HepG2 (cell line): ENCODE results near the gene RAD51D. TPM values are rescaled to one million over a fixed set of nuclear protein-coding genes. Genes with fewer than 3 reads are reported as not detected.

ENCODE experiments used
- ATF7-NPFF ChIP-seq: sonication (generic); formaldehyde crosslinking; IDR thresholded peaks from 2 replicates; pipeline ENCODE4 v1.8.1; 2023; ENCODE audit warnings: mild to moderate bottlenecking, low read depth, missing genetic modification reagents, moderate library complexity
- CREB1 ChIP-seq, 2 experiments: fragments of 450-650 bp in 1 of 2; IDR thresholded peaks; 2 replicates each; pipeline ENCODE4 v1.6.1; 2016 to 2017; ENCODE audit warnings: control low read depth in 1 of 2, mild to moderate bottlenecking in 1 of 2, missing compliant biosample characterization in 1 of 2, missing genetic modification characterization in 1 of 2
- GRHL1 ChIP-seq: sonication (generic); formaldehyde crosslinking; conservative IDR thresholded peaks from 2 replicates; pipeline ENCODE4 v1.8.0; 2022; ENCODE audit warnings: missing genetic modification reagents
- HMGA1 ChIP-seq: sonication (generic); formaldehyde crosslinking; conservative IDR thresholded peaks from 2 replicates; pipeline ENCODE4 v1.4.0; 2020; ENCODE audit warnings: missing genetic modification reagents
- MTA1 ChIP-seq: sonication (generic); formaldehyde crosslinking; IDR thresholded peaks from 2 replicates; pipeline ENCODE4 v1.4.0; 2020; ENCODE audit warnings: missing genetic modification reagents, mild to moderate bottlenecking, borderline replicate concordance
- NFIB ChIP-seq: sonication (generic); formaldehyde crosslinking; IDR thresholded peaks from 2 replicates; pipeline ENCODE4 v1.9.0; 2021; ENCODE audit warnings: missing genetic modification reagents, mild to moderate bottlenecking, borderline replicate concordance
- ZMAT3 ChIP-seq: sonication (generic); formaldehyde crosslinking; conservative IDR thresholded peaks from 2 replicates; pipeline ENCODE4 v1.7.0; 2021; ENCODE audit warnings: missing genetic modification reagents
- ZNF142 ChIP-seq: sonication (generic); formaldehyde crosslinking; IDR thresholded peaks from 2 replicates; pipeline ENCODE4 v1.4.0; 2020; ENCODE audit warnings: missing genetic modification reagents
- ZNF382 ChIP-seq: sonication (generic); formaldehyde crosslinking; IDR thresholded peaks from 2 replicates; pipeline ENCODE4 v1.5.0; 2020; ENCODE audit warnings: missing genetic modification reagents, mild to moderate bottlenecking, borderline replicate concordance
- ZNF512B ChIP-seq: sonication (generic); formaldehyde crosslinking; IDR thresholded peaks from 2 replicates; pipeline ENCODE4 v1.5.1; 2020; ENCODE audit warnings: missing genetic modification reagents, mild to moderate bottlenecking, borderline replicate concordance
- ZNF577 ChIP-seq: sonication (generic); formaldehyde crosslinking; IDR thresholded peaks from 2 replicates; pipeline ENCODE4 v1.4.0; 2020; ENCODE audit warnings: mild to moderate bottlenecking, low read depth, missing genetic modification reagents, borderline replicate concordance
- ZNF724P ChIP-seq: sonication (generic); formaldehyde crosslinking; IDR thresholded peaks from 2 replicates; pipeline ENCODE4 v1.8.0; 2022; ENCODE audit warnings: missing genetic modification reagents, borderline replicate concordance
- ZNF775 ChIP-seq: sonication (generic); formaldehyde crosslinking; IDR thresholded peaks from 2 replicates; pipeline ENCODE4 v1.4.0; 2020; ENCODE audit warnings: missing genetic modification reagents, mild to moderate bottlenecking, moderate library complexity, borderline replicate concordance
- ZSCAN29 ChIP-seq: sonication (generic); formaldehyde crosslinking; conservative IDR thresholded peaks from 2 replicates; pipeline ENCODE4 v1.4.0; 2020; ENCODE audit warnings: mild to moderate bottlenecking, missing genetic modification reagents
- polyA plus RNA-seq, 8 experiments: library from polyadenylated mRNA; depleted of rRNA in 3 of 8; stranded (reverse) in 7 of 8; unstranded in 1 of 8; fragments of >200 nt; fragmentation: Illumina TruSeq in 4 of 8; extraction: Trizol in 4 of 8; gene quantifications; 2 replicates each; pipeline versions ENCODE4 v1.2.1 to v1.2.3, GENCODE V29; 2011 to 2016; ENCODE audit warnings: low read depth in 4 of 8, missing spikeins in 1 of 8, mixed read lengths in 1 of 8; ENCODE audit not compliant: insufficient read depth in 1 of 8
- total RNA-seq, 5 experiments: library from RNA; depleted of rRNA; stranded (reverse); fragments of >200 nt; fragmentation: Illumina TruSeq; extraction: Trizol; gene quantifications; 2 replicates each; pipeline ENCODE4 v1.2.3, GENCODE V29; 2016; ENCODE audit warnings: low read depth in 1 of 5

RAD51D gene
- total and polyA plus RNA-seq, 2 of the 13 experiments (the other 11 are each of a cell fraction or from before 2014, with no cell fraction given), result 6.7 to 13.1 TPM

- TF ChIP-seq ZNF142 (CRISPR knock-in tag), result no peak
- TF ChIP-seq NFIB, result no peak
- TF ChIP-seq GRHL1, result no peak
- no peak for TF ChIP-seq ZSCAN29 (CRISPR knock-in tag)
- no peak for TF ChIP-seq ZNF577 (CRISPR knock-in tag)
- no peak for TF ChIP-seq CREB1 (IDR thresholded peaks at IDR 0.05)
- TF ChIP-seq CREB1 (CRISPR knock-in tag; IDR thresholded peaks at IDR 0.05), result no peak
- TF ChIP-seq HMGA1 (CRISPR knock-in tag), result no peak
- no peak for TF ChIP-seq ZNF775
- no peak for TF ChIP-seq ZMAT3 (CRISPR knock-in tag)
- no peak for TF ChIP-seq ZNF724P (CRISPR knock-in tag)
- TF ChIP-seq ZNF382 (CRISPR knock-in tag), result no peak
- TF ChIP-seq ATF7-NPFF (CRISPR knock-in tag), result no peak
- no peak for TF ChIP-seq ZNF512B (CRISPR knock-in tag)
- no peak for TF ChIP-seq MTA1 (CRISPR knock-in tag)
Observed at GRCh38 chr17:35116845-35117244, 2.8 kb downstream of the RAD51D start (continued).
